ENCODE data around the gene NADSYN1. TPM values are rescaled to one million over a fixed set of nuclear protein-coding genes. Genes with fewer than 3 reads are reported as not detected.

The NADSYN1 gene
- total RNA-seq, 4 donors from 2014 or later: 44.0 to 79.1 (median 57.3) TPM

DNA sequence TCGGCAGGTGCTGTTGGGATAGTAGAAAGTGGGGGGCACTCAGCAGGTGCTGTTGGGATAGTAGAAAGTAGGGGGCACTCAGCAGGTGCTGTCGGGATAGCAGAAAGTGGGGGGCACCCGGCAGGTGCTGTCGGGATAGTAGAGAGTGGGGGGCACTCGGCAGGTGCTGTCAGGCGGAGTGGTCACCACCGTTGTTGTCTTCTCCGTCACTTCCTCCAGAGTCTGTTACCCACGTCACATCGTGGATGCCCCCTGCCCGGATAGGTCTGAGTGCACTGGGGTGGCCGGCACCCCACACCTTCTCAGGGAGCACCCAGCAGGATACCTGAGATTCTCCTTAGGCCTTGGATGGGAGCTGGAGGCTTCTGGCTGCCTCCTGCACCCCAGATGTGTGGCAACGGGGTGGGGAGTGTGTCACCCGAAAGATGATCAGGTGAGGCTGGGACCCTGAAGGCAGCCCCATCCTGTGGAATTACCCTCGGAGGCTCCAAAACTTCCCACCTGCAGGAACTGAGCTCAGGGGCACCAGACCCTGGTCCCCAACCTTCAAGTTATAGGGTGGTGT is 50.0 kb downstream of the NADSYN1 start:
- TF ChIP-seq, protein P1, sequence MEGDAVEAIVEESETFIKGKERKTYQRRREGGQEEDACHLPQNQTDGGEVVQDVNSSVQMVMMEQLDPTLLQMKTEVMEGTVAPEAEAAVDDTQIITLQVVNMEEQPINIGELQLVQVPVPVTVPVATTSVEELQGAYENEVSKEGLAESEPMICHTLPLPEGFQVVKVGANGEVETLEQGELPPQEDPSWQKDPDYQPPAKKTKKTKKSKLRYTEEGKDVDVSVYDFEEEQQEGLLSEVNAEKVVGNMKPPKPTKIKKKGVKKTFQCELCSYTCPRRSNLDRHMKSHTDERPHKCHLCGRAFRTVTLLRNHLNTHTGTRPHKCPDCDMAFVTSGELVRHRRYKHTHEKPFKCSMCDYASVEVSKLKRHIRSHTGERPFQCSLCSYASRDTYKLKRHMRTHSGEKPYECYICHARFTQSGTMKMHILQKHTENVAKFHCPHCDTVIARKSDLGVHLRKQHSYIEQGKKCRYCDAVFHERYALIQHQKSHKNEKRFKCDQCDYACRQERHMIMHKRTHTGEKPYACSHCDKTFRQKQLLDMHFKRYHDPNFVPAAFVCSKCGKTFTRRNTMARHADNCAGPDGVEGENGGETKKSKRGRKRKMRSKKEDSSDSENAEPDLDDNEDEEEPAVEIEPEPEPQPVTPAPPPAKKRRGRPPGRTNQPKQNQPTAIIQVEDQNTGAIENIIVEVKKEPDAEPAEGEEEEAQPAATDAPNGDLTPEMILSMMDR (IDR thresholded peaks at IDR 0.05; ENCODE audit: low read depth): no peak

DNA sequence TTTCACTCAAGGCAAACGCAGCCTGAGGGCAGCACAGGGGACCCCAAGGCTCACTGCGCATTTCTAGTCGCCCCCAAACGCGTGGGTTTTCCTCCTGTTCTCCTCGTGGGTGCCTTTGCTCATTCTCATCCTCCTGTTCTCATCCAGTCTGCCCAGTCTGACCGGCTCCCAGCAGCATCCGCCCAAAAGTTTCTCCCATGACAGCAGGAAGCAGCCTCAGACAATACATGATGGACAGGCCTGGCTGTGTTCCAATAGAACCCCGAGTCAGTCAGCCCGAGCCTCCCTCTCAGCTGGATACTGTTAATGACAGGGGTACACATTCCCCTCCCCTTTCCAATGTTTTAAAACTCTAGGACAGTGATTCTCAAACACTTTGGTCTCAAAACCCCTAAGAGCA is 51.5 kb downstream of the NADSYN1 start:
- TF ChIP-seq, protein P1 (IDR thresholded peaks at IDR 0.05; ENCODE audit: low read depth): no peak

DNA sequence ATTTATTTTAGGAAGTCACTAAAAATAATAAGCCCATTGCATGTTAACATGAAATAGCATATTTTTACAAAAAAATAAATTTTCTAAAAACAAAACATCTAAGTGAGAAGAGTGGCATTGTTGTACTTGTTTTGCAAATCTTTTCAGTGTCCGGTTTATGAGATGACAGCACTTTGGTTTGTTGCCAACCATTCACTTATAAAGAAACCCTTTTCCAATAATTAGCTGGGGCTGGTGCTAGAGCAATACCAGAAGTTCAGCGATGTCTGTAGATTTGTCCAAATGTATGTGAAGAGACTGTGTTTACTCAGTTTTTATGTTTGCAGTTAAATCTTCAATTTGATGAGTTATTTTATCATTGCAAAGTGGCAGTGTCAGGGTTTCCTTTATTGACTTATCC is 52.0 kb downstream of the NADSYN1 start:
- TF ChIP-seq, protein P1 (IDR thresholded peaks at IDR 0.05; ENCODE audit: low read depth): no peak

DNA sequence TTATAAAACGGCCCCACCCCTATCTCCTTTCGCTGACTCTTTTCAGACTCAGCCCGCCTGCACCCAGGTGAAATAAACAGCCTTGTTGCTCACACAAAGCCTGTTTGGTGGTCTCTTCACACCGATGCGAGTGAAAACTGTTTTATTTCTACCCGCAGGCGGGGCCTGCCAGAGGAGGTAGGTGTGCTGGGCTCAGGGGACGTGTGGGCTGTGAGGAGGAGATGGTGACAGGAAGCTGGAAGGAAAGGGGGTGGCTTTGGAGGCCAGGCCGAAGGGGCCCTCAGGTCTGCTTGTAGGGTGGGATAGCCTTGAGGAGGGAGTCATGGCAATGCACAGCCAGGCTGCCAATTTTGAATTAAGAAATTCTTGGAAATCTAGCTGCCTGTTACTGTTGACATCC is 52.8 kb downstream of the NADSYN1 start:
- TF ChIP-seq, protein P1 (IDR thresholded peaks at IDR 0.05; ENCODE audit: low read depth): no peak

DNA sequence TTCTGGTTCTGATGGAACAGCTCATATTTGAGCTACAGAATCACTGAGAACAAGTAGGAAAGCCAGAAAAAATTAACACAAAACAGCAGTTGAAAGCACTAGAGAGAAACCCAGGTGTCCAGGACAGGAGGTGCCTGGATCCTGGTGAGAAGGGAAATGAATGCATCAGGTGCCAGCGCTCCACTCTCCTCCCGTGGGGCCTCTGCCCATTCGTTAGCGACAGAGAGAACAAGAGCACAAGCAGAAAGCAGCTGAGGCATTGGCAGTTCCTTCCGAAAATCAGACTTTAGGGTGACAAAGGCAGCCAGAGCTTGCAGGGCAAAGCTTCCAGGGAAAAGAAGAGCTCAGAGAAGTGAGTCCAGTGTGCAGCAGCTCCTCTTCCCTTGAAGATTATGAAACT is 54.1 kb downstream of the NADSYN1 start:
- TF ChIP-seq, protein P1 (IDR thresholded peaks at IDR 0.05; ENCODE audit: low read depth): no peak

DNA sequence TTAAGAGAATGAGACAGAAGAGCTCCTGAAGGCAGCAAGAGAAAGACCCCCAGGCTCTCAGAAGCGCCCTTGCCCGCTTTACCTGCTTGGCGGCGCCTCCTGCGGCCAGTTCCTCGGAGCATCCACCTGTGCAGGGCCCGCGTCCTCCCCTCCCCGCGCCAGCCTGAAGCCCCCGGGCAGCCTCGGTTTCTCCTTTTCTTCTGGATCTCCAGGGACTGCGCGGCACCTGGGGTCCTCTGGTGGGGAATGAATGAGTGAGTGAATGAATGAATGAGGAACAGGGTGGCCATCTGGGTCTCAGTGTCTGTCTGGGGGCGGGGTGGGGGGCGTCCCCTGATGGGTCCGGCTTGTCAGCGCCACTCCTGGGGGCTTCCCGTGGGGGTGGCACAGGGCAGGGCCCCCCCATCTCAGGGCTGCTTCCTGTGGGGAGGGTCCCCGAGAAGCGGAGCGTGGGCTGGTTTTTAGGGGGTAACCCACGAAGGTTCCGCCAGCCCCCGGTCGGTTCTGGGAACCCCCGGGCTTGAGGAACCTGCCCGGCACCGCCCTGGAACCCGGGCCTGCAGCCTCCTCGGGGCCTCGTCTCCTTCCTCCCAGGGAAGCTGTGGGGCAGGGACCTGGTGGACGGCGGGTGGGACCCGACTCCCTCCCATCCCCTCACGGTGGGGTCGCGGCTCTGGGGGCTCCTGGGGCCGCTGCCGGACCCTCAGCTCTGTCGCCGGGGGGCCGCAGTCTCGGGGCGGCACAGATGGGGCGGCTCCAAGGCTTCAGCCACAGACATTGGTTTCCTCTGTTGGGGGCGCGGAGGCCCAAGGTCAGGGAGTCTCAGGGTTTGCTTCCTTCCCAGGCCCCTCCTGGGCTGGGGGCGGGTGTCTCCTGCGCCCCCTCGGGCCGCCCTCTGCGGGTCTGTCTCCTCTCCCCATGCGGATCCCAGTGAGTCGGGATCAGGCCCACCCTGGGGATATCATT is 65.8 kb downstream of the NADSYN1 start:
- TF ChIP-seq, protein P1 (IDR thresholded peaks at IDR 0.05; ENCODE audit: low read depth): no peak

DNA sequence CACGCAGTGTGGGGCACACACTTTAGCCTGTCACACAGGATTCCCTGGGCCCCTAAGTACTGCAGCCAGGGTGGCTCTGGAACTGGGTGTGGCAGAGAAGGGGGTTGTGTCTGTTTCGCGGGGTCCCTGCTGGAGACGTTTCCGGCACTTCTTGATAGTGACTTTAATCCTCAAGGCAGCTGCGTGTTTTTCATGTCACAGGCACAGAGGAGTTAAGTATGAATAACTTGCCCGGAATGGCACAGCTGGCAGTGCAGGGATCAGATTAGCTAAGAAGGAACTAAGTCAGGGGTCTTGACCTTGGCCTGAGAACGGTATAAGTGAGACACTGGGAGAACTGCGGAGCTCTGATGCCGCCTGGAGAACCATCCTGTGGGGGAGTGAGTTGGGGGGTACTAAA is 66.5 kb downstream of the NADSYN1 start:
- TF ChIP-seq, protein P1 (IDR thresholded peaks at IDR 0.05; ENCODE audit: low read depth): no peak
